ENCODE measurements around the gene ARIH1.

DNA sequence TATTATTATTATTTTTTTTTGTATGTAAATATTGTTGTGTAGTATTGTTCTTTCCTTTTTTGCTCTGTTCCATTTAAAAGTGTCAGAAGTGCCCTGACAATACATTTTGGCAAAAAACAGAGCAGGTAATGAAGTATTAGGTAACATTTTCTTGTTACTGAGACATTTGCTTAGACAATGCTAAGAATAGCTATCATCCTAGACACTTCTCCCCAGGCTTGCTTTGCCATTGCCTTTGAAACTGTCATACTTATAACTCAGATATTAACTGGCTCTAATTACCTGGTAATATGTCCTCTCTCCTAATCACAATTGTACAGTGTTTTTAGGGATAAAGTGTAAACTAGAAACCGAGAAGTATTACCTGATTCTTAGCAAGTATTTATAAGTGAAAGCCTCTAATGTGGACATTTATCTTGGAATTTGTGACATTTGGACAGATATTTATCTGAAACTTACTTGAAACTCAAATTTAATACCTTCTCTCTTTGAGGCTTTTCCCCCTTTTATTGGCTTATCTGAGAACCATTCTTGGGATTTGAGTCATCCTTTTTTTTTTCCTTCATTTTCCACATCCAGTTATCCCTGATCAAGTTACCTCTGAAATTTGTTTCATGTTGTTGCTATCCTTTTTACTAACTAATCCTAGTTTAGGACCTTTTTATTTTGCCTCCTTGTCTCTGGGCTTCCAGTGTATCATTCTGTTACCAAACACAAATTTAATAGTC lies 13.1 kb downstream of the ARIH1 start:
- TF ChIP-seq RFX5 (IDR thresholded peaks at IDR 0.05; ENCODE audit: borderline replicate concordance, low read depth, low read length) (no peak), HDAC2 (IDR thresholded peaks at IDR 0.05; ENCODE audit: borderline replicate concordance in 1 of 2, low read depth in 2 of 2, low read length in 2 of 2) (no peak), CHD2 (IDR thresholded peaks at IDR 0.05; ENCODE audit: low read length) (no peak), EZH2 (IDR thresholded peaks at IDR 0.05; ENCODE audit: low read depth, low read length, severe bottlenecking) (no peak), JUN (IDR thresholded peaks at IDR 0.05; ENCODE audit: low read depth, low read length) (no peak), POLR2AphosphoS5 (IDR thresholded peaks at IDR 0.05; ENCODE audit: low read depth, low read length) (no peak), CTBP2 (IDR thresholded peaks at IDR 0.05; ENCODE audit: borderline replicate concordance, insufficient read depth, insufficient read length, low read length) (no peak), RAD21 (IDR thresholded peaks at IDR 0.05 in 1 of 2, conservative IDR thresholded peaks at IDR 0.05 in 1 of 2; ENCODE audit: low read depth in 2 of 2, low read length in 2 of 2) (no peak), MAFK (IDR thresholded peaks at IDR 0.05; ENCODE audit: low read depth, low read length) (no peak), SP1 (IDR thresholded peaks at IDR 0.05; ENCODE audit: low read depth, low read length) (no peak)
- TF ChIP-seq, protein P1, sequence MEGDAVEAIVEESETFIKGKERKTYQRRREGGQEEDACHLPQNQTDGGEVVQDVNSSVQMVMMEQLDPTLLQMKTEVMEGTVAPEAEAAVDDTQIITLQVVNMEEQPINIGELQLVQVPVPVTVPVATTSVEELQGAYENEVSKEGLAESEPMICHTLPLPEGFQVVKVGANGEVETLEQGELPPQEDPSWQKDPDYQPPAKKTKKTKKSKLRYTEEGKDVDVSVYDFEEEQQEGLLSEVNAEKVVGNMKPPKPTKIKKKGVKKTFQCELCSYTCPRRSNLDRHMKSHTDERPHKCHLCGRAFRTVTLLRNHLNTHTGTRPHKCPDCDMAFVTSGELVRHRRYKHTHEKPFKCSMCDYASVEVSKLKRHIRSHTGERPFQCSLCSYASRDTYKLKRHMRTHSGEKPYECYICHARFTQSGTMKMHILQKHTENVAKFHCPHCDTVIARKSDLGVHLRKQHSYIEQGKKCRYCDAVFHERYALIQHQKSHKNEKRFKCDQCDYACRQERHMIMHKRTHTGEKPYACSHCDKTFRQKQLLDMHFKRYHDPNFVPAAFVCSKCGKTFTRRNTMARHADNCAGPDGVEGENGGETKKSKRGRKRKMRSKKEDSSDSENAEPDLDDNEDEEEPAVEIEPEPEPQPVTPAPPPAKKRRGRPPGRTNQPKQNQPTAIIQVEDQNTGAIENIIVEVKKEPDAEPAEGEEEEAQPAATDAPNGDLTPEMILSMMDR (IDR thresholded peaks at IDR 0.05; ENCODE audit: control extremely low read depth in 1 of 3, insufficient read depth in 1 of 3, low read depth in 1 of 3, low read length in 3 of 3), result no peak
